HCEC 1CT (cell line): ENCODE measurements around the gene VSIG1.

Experiments
- DNase-seq: peaks from one replicate; pipeline ENCODE4 v3.0.0-alpha.2; 2017

VSIG1 gene

GRCh38 chrX:108044554-108045256 lies at the start of gene VSIG1:
TSS of gene VSIG1 (plus strand) at chrX:108045065. CDS start at chrX:108045131, 66 bp downstream.
- no peak for DNase-seq

GRCh38 chrX:107996124-107996523 lies 48.7 kb upstream of the VSIG1 start:
- DNase-seq: no peak

- no peak for DNase-seq
Measured at GRCh38 chrX:108000751-108001150, 44.1 kb upstream of the VSIG1 start.

GRCh38 chrX:108001218-108001814 lies 43.5 kb upstream of the VSIG1 start:
- DNase-seq: peak; percentile 46

- no peak for DNase-seq
Measured at GRCh38 chrX:108018656-108019381, 26.0 kb upstream of the VSIG1 start.

- DNase-seq: no peak
Measured at GRCh38 chrX:108019382-108019875, 25.4 kb upstream of the VSIG1 start.

GRCh38 chrX:108020631-108021030 lies 24.2 kb upstream of the VSIG1 start:
- peak; percentile 31 for DNase-seq

- peak; percentile 42 for DNase-seq
Measured at GRCh38 chrX:108022491-108023089, 22.3 kb upstream of the VSIG1 start.

GRCh38 chrX:108025376-108025775 lies 19.5 kb upstream of the VSIG1 start:
- DNase-seq: no peak

GRCh38 chrX:108025954-108026600 lies 18.8 kb upstream of the VSIG1 start:
- no peak for DNase-seq

GRCh38 chrX:108028854-108029253 lies 16.0 kb upstream of the VSIG1 start:
- no peak for DNase-seq

- no peak for DNase-seq
Measured at GRCh38 chrX:108029928-108030711, 14.7 kb upstream of the VSIG1 start.

GRCh38 chrX:108032944-108033343 lies 11.9 kb upstream of the VSIG1 start:
- no peak for DNase-seq

GRCh38 chrX:108033890-108034289 lies 11.0 kb upstream of the VSIG1 start:
- DNase-seq: no peak

- no peak for DNase-seq
Measured at GRCh38 chrX:108034725-108035124, 10.1 kb upstream of the VSIG1 start.

- DNase-seq: peak; percentile 80
Measured at GRCh38 chrX:108036298-108036973, 8.4 kb upstream of the VSIG1 start.

- DNase-seq: no peak
Measured at GRCh38 chrX:108049649-108050048, 4.8 kb downstream of the VSIG1 start.

GRCh38 chrX:108053218-108053617 lies 8.4 kb downstream of the VSIG1 start:
- DNase-seq: no peak

GRCh38 chrX:108055546-108055945 lies 10.7 kb downstream of the VSIG1 start:
- no peak for DNase-seq

- DNase-seq: no peak
Measured at GRCh38 chrX:108059801-108060200, 14.9 kb downstream of the VSIG1 start.

- DNase-seq: no peak
Measured at GRCh38 chrX:108064001-108064400, 19.1 kb downstream of the VSIG1 start.
